AG09309 (cell line): Measurements from ENCODE around the gene USP22.

ENCODE experiments used
- DNase-seq: peaks from one replicate; pipeline ENCODE4 v3.0.0-alpha.2; 2010; ENCODE audit warnings: low read depth
- H3K4me3 ChIP-seq: 2 replicates; pipeline ENCODE4 v1.5.1; 2011; ENCODE audit warnings: mild to moderate bottlenecking, low read depth, low read length, moderate library complexity; ENCODE audit not compliant: control insufficient read depth
- CTCF ChIP-seq: IDR thresholded peaks from 2 replicates; pipeline ENCODE4 v1.5.1; 2011; ENCODE audit warnings: mild to moderate bottlenecking, low read depth, low read length, inconsistent platforms; ENCODE audit not compliant: insufficient read depth, control insufficient read depth; ENCODE audit errors: missing control alignments

Gene USP22

GRCh38 chr17:21008160-21008915, 34.5 kb downstream of the USP22 start:
- TF ChIP-seq CTCF = no peak
- no peak overlapping the region for H3K4me3 ChIP-seq
- no peak for DNase-seq

DNA sequence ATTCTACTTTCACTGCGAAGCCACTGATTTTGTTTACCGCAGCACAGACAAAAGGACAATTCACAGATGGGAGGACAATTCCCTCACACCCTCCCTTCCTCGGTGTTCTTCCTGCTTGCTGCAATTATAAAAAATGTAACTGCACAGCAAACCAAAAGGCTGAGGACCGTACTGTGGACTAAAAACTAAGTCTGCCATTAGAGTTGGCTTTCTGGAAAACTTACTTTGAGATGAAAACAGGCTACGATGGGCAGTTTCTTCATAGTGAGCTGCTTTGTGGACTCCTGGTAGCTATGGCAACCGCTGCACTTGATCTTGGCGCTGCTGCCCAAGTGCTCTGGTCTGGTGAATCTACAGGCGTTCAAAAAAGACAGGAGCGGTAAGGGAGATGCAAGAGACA, 35.2 kb downstream of the USP22 start:
- TF ChIP-seq CTCF = no peak
- H3K4me3 ChIP-seq = no peak overlapping the region
- no peak for DNase-seq

DNA sequence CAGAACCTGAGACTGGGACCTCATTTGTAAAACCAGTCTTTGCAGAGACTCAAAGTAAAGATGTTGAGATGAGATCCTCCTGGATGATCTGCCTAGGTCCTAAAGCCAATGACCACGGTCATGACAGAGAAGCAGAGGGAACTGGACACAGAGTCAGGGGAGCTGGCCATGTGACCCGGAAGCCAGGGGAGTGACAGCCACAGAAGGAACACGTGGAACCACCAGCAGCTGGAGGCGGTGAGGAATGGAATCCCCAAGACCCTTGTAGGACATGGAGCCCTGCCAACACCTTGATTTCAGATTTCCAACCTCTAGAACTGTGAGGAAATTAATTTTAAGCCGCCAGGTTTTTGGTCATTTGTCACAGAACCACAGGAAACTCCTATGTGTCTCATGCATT, 37.0 kb downstream of the USP22 start:
- DNase-seq = no peak
- no peak for TF ChIP-seq CTCF
- no peak overlapping the region for H3K4me3 ChIP-seq

DNA sequence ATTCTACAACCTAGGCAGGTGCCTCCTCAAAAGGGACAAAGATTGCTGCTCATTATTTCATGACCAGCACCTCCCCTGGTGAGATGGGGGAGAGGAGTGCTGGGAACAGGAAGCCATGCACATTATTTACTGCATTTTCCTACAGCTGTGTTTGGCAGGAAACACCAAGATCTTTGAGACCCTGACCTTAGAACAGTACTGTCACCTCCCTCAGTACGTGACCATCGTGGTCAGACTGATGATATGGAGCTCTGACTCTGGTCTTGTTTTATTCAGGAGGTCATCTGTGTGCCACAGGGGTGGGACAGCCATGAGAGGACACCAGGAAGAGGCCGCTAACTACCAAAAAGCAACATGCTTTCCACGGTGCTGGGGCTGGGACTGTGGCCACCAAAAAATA, 37.4 kb downstream of the USP22 start:
- H3K4me3 ChIP-seq = no peak overlapping the region
- DNase-seq = no peak
- TF ChIP-seq CTCF = no peak

DNA sequence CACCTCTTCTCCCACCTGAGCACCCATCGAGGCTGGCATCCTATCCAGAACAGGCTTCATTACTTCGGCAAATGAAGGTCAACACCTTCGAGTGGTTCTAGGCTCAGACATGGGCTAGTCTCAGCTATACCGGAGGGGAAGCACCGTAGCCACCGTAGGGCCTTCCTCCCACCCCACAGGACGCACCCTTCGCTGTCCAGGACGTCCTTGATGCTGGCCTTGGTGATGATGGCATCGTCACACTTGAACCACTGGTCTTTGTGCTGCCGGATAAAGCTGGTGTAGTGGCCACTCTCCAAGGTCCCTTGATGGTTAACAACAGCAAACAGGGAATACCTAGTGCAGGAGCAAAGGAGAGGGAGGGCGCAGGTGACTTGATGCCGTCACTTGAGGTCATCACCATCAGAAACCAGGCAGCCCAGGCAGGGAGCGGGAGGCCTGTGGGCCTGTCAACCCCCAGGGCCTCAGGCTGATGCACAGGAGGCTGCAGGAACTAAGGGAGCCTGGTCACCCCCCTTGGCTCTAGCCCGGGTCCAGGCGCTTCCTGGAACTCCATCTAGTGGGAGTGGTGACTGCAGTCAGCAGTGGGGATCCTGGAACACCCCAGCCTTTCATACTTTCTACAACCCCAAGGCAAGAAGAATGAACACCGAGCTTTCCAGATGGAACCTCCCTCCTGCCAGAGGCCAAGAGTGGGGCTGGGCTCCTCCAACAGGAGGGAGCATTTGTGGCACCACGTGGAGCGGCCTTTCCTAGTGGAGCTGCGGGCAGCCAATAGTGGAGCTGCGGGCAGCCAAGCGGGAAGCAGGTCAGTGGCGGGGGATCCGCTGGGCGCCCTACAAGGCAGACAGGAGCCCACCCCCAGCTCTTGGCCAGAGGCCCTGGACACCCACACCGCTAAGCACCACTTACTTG, 38.5 kb downstream of the USP22 start:
- no peak for TF ChIP-seq CTCF
- no peak for DNase-seq
- no peak overlapping the region for H3K4me3 ChIP-seq

DNA sequence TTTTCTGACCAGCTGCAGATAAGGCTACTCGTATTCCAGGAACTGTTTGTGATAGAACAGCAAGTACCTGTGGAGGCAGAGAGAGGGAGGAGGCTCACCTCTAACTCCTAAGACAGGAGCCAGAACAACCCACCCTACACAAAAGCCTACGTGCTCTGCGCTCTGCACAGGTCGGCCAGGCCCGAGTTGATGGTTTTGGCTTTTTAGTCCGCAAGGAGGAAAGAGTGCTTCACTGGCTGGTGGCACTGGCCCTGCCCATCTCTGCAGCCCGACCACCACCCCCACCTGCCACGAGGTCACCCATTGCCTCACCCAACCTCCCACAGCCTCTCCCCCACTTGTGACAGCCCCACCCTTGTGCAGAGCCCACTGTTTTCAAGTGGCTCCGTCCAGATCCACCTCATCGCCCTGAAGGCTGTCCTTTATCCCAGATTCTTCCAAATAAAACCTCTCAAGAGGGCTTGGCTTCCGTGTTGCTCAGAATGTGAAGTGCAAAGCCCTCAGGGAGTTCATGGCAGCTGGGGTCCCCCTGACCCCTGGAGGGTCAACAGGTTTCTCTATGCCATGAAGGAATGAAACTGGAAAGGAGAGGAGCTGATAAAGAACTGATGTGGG, 39.7 kb downstream of the USP22 start:
- no peak overlapping the region for H3K4me3 ChIP-seq
- no peak for TF ChIP-seq CTCF
- no peak for DNase-seq
